ENCODE data around the gene SPOUT1. TPM values are rescaled to one million over a fixed set of nuclear protein-coding genes. Genes with fewer than 3 reads are reported as not detected.
"Not testable (repeated sequence)": the region's sequence is repeated elsewhere in the genome, so short reads cannot be mapped to it uniquely, and the experiment has no call there.

Gene SPOUT1
- polyA plus RNA-seq, 1 donor from 2014 or later: 34.7 TPM

- TF ChIP-seq MXI1 (conservative IDR thresholded peaks at IDR 0.05; ENCODE audit: poor library complexity, severe bottlenecking): no peak
- TF ChIP-seq SMC3 (conservative IDR thresholded peaks at IDR 0.05; ENCODE audit: poor library complexity): no peak
- TF ChIP-seq RAD21 (conservative IDR thresholded peaks at IDR 0.05): no peak
- TF ChIP-seq EZH2 (IDR thresholded peaks at IDR 0.05; ENCODE audit: borderline replicate concordance, insufficient read depth, low read length, poor library complexity, severe bottlenecking): no peak
- TF ChIP-seq EP300 (conservative IDR thresholded peaks at IDR 0.05; ENCODE audit: poor library complexity, severe bottlenecking): no peak
- TF ChIP-seq REST (IDR thresholded peaks at IDR 0.05; ENCODE audit: borderline replicate concordance): no peak
- H2AFZ ChIP-seq (ENCODE audit: low read depth, low read length): no peak overlapping the region
- H3K4me3 ChIP-seq (ENCODE audit: low read length): no peak overlapping the region
- H3K79me2 ChIP-seq (replicated peaks; ENCODE audit: insufficient read depth, low read length): no peaks in the 10 kb centered on the region
- no peak overlapping the region for H3K4me2 ChIP-seq (ENCODE audit: low read length)
- no peaks in the 10 kb centered on the region for H3K27me3 ChIP-seq (ENCODE audit: insufficient read depth, low read depth, low read length)
- H3K9me2 ChIP-seq (ENCODE audit: insufficient read depth, low read length): no peaks in the 10 kb centered on the region
- H3K27ac ChIP-seq (ENCODE audit: low read length): no peak overlapping the region
- H3K36me3 ChIP-seq (ENCODE audit: insufficient read depth, low read length): no peaks in the 10 kb centered on the region
- no peaks in the 10 kb centered on the region for H3K9me3 ChIP-seq (ENCODE audit: low read length)
- no peaks in the 10 kb centered on the region for H3F3A ChIP-seq (ENCODE audit: insufficient read depth, low read length, poor library complexity, severe bottlenecking)
- H3K9ac ChIP-seq (ENCODE audit: low read length): no peak overlapping the region
- H4K20me1 ChIP-seq (ENCODE audit: insufficient read depth): no peaks in the 10 kb centered on the region
Observed at GRCh38 chr9:128781187-128782070, 48.2 kb downstream of the SPOUT1 start.

- not testable (repeated sequence) for H2AFZ ChIP-seq (ENCODE audit: low read depth, low read length); H3K9ac ChIP-seq (ENCODE audit: low read length); H3K9me3 ChIP-seq (ENCODE audit: low read length); H3K4me3 ChIP-seq (ENCODE audit: low read length); H4K20me1 ChIP-seq (ENCODE audit: insufficient read depth); H3F3A ChIP-seq (ENCODE audit: insufficient read depth, low read length, poor library complexity, severe bottlenecking); H3K27me3 ChIP-seq (ENCODE audit: insufficient read depth, low read depth, low read length); H3K79me2 ChIP-seq (replicated peaks; ENCODE audit: insufficient read depth, low read length); H3K36me3 ChIP-seq (ENCODE audit: insufficient read depth, low read length); H3K4me2 ChIP-seq (ENCODE audit: low read length); H3K27ac ChIP-seq (ENCODE audit: low read length); H3K9me2 ChIP-seq (ENCODE audit: insufficient read depth, low read length)
Observed at GRCh38 chr9:128780093-128780492, 49.5 kb downstream of the SPOUT1 start.

- H3K27ac ChIP-seq (ENCODE audit: low read length): no peak overlapping the region
- peaks cover 12% of the 10 kb centered on the region for H3K79me2 ChIP-seq (replicated peaks; ENCODE audit: insufficient read depth, low read length)
- no peaks in the 10 kb centered on the region for H3K9me3 ChIP-seq (ENCODE audit: low read length)
- H3K9ac ChIP-seq (ENCODE audit: low read length): no peak overlapping the region
- H3K27me3 ChIP-seq (ENCODE audit: insufficient read depth, low read depth, low read length): no peaks in the 10 kb centered on the region
- no peaks in the 10 kb centered on the region for H3F3A ChIP-seq (ENCODE audit: insufficient read depth, low read length, poor library complexity, severe bottlenecking)
- no peak overlapping the region for H2AFZ ChIP-seq (ENCODE audit: low read depth, low read length)
- H3K4me2 ChIP-seq (ENCODE audit: low read length): no peak overlapping the region
- no peaks in the 10 kb centered on the region for H3K36me3 ChIP-seq (ENCODE audit: insufficient read depth, low read length)
- no peaks in the 10 kb centered on the region for H4K20me1 ChIP-seq (ENCODE audit: insufficient read depth)
- no peak overlapping the region for H3K4me3 ChIP-seq (ENCODE audit: low read length)
- no peaks in the 10 kb centered on the region for H3K9me2 ChIP-seq (ENCODE audit: insufficient read depth, low read length)
- TF ChIP-seq TAF1 (IDR thresholded peaks at IDR 0.05; ENCODE audit: low read depth) (no peak), CTCF (IDR thresholded peaks at IDR 0.05; ENCODE audit: poor library complexity, severe bottlenecking) (no peak)
Observed at GRCh38 chr9:128774804-128775203, 54.8 kb downstream of the SPOUT1 start.
